ENCODE results near the gene MRPL37. TPM values are rescaled to one million over a fixed set of nuclear protein-coding genes. Genes with fewer than 3 reads are reported as not detected.
"Not testable (repeated sequence)": the region's sequence is repeated elsewhere in the genome, so short reads cannot be mapped to it uniquely, and the experiment has no call there.

The MRPL37 gene
- total RNA-seq, 1 donor from 2014 or later = 83.9 TPM

GRCh38 chr1:54171606-54172005, 28.4 kb upstream of the MRPL37 start:
- DNase-seq (ENCODE audit: extremely low read depth, low read depth, low spot score) = no peak

- no peak for DNase-seq (ENCODE audit: extremely low read depth, low read depth, low spot score)
These were observed 27.1 kb upstream of the MRPL37 start for GRCh38 chr1:54172614-54173599.

GRCh38 chr1:54173681-54174080, 26.3 kb upstream of the MRPL37 start:
- no peak for DNase-seq (ENCODE audit: extremely low read depth, low read depth, low spot score)

GRCh38 chr1:54174106-54174505, 25.9 kb upstream of the MRPL37 start:
- no peak for DNase-seq (ENCODE audit: extremely low read depth, low read depth, low spot score)

GRCh38 chr1:54176621-54177327, 23.2 kb upstream of the MRPL37 start:
- no peak for DNase-seq (ENCODE audit: extremely low read depth, low read depth, low spot score)

- DNase-seq (ENCODE audit: extremely low read depth, low read depth, low spot score) = no peak
These were observed 22.2 kb upstream of the MRPL37 start for GRCh38 chr1:54177726-54178125.

GRCh38 chr1:54178296-54179070, 21.5 kb upstream of the MRPL37 start:
- no peak for DNase-seq (ENCODE audit: extremely low read depth, low read depth, low spot score)

- no peak for DNase-seq (ENCODE audit: extremely low read depth, low read depth, low spot score)
These were observed 19.1 kb upstream of the MRPL37 start for GRCh38 chr1:54180701-54181360.

- no peak for DNase-seq (ENCODE audit: extremely low read depth, low read depth, low spot score)
These were observed 13.9 kb upstream of the MRPL37 start for GRCh38 chr1:54186056-54186455.

- no peak for DNase-seq (ENCODE audit: extremely low read depth, low read depth, low spot score)
These were observed 11.7 kb upstream of the MRPL37 start for GRCh38 chr1:54188291-54188690.

- no peak for DNase-seq (ENCODE audit: extremely low read depth, low read depth, low spot score)
These were observed 9.4 kb upstream of the MRPL37 start for GRCh38 chr1:54190526-54190925.

- DNase-seq (ENCODE audit: extremely low read depth, low read depth, low spot score) = no peak
These were observed 8.4 kb upstream of the MRPL37 start for GRCh38 chr1:54191525-54191924.

GRCh38 chr1:54193453-54193852, 6.5 kb upstream of the MRPL37 start:
- no peak for DNase-seq (ENCODE audit: extremely low read depth, low read depth, low spot score)

GRCh38 chr1:54199151-54199764, 709 bp upstream of the MRPL37 start:
- DNase-seq (ENCODE audit: extremely low read depth, low read depth, low spot score) = no peak

GRCh38 chr1:54200519-54200997, 591 bp downstream of the MRPL37 start:
- no peak for DNase-seq (ENCODE audit: extremely low read depth, low read depth, low spot score)

- no peak for DNase-seq (ENCODE audit: extremely low read depth, low read depth, low spot score)
These were observed 4.2 kb downstream of the MRPL37 start for GRCh38 chr1:54204199-54204598.

- DNase-seq (ENCODE audit: extremely low read depth, low read depth, low spot score) = no peak
These were observed 7.3 kb downstream of the MRPL37 start for GRCh38 chr1:54207287-54207686.

GRCh38 chr1:54207896-54208295, 7.9 kb downstream of the MRPL37 start:
- DNase-seq (ENCODE audit: extremely low read depth, low read depth, low spot score) = not testable (repeated sequence)

- DNase-seq (ENCODE audit: extremely low read depth, low read depth, low spot score) = no peak
These were observed 12.9 kb downstream of the MRPL37 start for GRCh38 chr1:54212872-54213271.

GRCh38 chr1:54215523-54215922, 15.6 kb downstream of the MRPL37 start:
- no peak for DNase-seq (ENCODE audit: extremely low read depth, low read depth, low spot score)

All from glomerular endothelial cell (primary cell).